Measurements from ENCODE around the gene WWOX.

- TF ChIP-seq, protein P1, sequence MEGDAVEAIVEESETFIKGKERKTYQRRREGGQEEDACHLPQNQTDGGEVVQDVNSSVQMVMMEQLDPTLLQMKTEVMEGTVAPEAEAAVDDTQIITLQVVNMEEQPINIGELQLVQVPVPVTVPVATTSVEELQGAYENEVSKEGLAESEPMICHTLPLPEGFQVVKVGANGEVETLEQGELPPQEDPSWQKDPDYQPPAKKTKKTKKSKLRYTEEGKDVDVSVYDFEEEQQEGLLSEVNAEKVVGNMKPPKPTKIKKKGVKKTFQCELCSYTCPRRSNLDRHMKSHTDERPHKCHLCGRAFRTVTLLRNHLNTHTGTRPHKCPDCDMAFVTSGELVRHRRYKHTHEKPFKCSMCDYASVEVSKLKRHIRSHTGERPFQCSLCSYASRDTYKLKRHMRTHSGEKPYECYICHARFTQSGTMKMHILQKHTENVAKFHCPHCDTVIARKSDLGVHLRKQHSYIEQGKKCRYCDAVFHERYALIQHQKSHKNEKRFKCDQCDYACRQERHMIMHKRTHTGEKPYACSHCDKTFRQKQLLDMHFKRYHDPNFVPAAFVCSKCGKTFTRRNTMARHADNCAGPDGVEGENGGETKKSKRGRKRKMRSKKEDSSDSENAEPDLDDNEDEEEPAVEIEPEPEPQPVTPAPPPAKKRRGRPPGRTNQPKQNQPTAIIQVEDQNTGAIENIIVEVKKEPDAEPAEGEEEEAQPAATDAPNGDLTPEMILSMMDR (IDR thresholded peaks at IDR 0.05), result no peak
- TF ChIP-seq POLR2A (IDR thresholded peaks at IDR 0.05), result no peak
Observed at GRCh38 chr16:78811247-78811646, 711.8 kb downstream of the WWOX start.

Data from right lobe of liver (tissue), 4 donors.